ENCODE results near the gene TRIM61.

Gene TRIM61

GRCh38 chr4:164918956-164919355, 58.5 kb downstream of the TRIM61 start:
- H3K9me3 ChIP-seq = no peaks in the 10 kb centered on the region
- in situ Hi-C loops (cut with MboI; ENCODE audit: low sequenced_read_pairs) = no loop called here
- H3K36me3 ChIP-seq (replicated peaks) = no peaks in the 10 kb centered on the region
- H3K27me3 ChIP-seq (ENCODE audit: low read depth) = no peaks in the 10 kb centered on the region
- no peak overlapping the region for H3K4me3 ChIP-seq
- no peak for DNase-seq (ENCODE audit: low spot score in 2 of 2)
- H3K4me1 ChIP-seq = peaks cover under 1% of the 10 kb centered on the region

Measured in HAP-1 (cell line).